Mesenteric fat pad (tissue), 1 donor: Measurements from ENCODE around the gene SLC23A2. TPM values are rescaled to one million over a fixed set of nuclear protein-coding genes. Genes with fewer than 3 reads are reported as not detected.

Experiments
- DNase-seq: peaks from one replicate; pipeline ENCODE4 v3.0.0-alpha.2; 2020; ENCODE audit warnings: low spot score
- total RNA-seq: library from RNA; stranded (reverse); fragmentation: NEBNext Ultra II Directional; extraction: Animal tissue kit (Norgen Biotek cat#: 25700); gene quantifications from one replicate; pipeline ENCODE4 v1.2.1, GENCODE V29; 2021
- donor health status: DM: yes; HTN: yes; CAD: no.

SLC23A2 gene
- total RNA-seq, 1 donor from 2014 or later: 22.2 TPM

GRCh38 chr20:4971064-4971463, 30.2 kb downstream of the SLC23A2 start:
- DNase-seq: no peak

GRCh38 chr20:4967752-4968477, 33.4 kb downstream of the SLC23A2 start:
- DNase-seq: no peak

GRCh38 chr20:4966826-4967751, 34.2 kb downstream of the SLC23A2 start:
- DNase-seq: no peak

DNA sequence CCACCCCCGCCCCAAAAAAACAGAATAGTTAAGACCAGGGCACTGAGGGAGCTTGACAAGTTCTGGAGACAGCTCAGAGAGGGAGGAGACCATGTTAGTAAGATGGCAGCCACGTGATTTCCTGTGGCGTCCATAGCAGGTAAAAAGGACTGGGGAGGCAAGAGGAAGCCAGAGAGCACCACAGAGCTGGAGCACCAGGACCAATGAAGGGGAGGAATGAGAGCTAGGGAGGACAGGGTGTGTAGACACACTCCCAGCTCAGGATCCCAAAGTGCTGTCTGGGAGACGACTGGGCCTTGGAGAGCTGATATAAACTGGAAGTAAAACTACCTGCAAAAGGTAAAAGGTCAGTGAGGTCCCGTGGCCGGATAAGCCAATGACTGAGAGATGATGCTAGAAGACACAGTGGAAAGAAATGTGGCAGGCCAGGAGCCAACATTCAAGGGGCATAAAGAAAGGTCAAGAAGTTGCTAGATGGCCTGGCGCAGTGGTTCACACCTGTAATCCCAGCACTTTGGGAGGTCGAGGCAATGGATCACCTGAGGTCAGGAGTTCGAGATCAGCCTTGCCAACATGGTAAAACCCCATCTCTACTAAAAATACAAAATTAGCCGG, 39.0 kb downstream of the SLC23A2 start:
- DNase-seq: no peak

DNA sequence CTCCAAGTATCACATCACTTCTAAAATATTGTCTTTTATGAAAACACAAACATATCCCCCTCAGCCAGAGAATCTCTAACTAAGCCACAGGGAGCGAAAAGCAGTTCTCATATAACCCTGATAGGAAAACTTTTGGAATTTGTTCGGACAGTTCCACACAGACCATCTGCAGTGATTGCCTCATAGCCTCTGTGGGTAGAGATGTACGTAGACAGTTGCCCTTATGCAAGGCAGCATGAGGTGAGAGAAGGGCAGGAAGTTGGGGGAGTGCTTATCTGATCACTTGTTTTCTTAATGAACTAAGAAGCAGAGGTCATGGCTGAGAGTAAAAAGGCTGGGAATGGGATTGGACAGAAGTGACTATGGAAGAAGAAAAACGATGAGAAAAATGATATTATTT, 39.6 kb downstream of the SLC23A2 start:
- DNase-seq: no peak

DNA sequence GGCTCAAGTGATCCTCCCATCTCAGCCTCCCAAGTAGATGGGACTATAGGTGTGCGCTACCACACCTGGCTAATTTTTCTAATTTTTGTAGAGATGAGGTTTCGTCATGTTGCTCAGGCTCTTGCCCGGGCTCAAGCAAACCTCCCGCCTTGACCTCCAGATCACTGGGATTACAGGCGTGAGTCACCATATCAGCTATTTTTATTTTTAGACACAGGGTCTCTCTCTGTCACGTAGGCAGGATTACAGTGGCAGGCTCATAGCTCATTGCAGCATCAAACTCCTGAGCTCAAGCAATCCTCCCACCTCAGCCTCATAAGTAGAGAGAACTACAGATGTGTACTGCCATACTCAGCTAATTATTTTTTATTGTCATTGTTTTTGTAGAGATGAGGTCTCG, 41.7 kb downstream of the SLC23A2 start:
- DNase-seq: no peak

GRCh38 chr20:4957939-4958362, 43.4 kb downstream of the SLC23A2 start:
- DNase-seq: no peak

GRCh38 chr20:4957187-4957586, 44.1 kb downstream of the SLC23A2 start:
- no peak for DNase-seq

DNA sequence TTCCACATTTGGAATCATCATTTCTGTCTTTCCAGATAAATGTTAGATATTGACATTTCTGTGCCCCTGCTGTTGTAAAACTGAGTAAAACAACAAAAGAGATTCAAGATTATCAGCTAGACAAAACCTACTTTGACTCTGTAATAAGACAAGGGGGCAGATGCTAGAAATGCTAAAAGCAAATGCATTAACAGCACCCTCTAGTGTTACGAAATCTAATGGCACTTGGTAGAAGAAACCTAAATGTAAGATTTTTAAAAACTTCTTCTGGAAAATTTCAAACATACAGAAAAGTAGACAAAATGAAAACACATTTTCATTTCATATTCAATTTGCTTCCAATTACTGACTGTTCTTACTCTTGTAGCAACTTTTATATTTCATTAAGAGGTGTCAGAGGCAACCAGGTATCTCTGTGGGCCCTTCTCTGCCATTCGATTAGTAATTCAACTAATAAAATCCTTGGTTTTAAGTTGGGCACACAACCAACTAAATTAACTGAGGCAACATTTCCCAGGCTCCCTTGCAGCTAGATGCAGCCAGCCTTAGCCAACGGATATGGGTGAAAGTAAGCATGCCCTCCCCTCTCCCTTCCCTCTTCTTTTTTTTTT, 45.0 kb downstream of the SLC23A2 start:
- no peak for DNase-seq

GRCh38 chr20:4953881-4954280, 47.4 kb downstream of the SLC23A2 start:
- DNase-seq: no peak

DNA sequence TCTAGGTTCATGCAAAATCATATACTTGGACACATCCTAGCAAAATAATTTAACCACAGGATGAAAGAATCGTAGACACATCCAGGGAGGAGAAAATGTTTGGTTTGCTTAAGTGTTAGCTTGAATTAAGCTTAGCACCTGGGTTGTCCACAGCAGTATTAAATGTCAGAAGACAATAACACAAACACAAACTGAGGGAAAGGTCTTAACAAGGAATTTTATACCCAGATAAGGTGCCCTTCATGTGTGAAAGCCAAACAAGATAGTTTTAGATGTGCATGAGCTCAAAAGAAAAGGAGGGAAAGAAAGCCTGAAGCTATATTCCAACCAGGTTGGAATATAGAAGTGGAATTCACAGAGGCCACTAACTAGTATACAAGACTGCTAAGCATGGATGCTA, 49.1 kb downstream of the SLC23A2 start:
- DNase-seq: no peak

GRCh38 chr20:4951299-4951698, 50.0 kb downstream of the SLC23A2 start:
- DNase-seq: no peak

- DNase-seq: no peak
Observed at GRCh38 chr20:4950841-4951240, 50.5 kb downstream of the SLC23A2 start.

DNA sequence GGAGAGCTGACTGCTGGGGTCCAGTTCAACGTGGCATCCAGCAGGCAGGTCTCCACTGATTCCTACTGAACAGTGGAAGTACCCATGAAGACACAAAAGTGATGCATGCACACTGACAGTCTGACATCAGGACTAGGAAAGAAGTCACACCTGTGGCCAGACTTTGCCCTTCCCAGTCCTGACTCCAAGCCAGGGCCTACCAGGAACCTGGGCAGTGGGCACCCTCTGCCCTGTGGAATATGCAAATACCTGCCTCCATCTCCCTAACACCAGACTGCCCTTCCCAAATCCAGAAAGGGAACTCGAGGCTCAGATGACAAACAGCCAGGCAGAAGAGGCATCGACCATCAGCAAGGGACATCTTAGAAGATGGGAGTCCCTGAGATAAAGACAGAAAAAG, 50.9 kb downstream of the SLC23A2 start:
- DNase-seq: no peak

DNA sequence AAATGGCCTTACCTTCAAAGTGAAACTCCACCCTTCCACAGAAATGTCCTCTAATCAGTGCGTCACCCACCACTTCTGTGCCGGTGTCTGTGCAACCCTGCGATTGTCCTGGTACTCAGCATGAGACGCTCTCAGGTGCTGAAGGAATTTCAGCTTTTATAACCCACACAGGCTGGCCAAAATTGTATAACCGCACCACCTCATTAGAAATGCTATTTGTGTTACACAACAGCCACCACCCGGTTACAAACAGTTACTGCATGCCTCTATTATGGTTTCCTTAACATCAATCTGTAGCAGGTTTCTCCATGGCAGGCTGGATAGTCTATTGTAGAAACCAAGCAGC, 51.5 kb downstream of the SLC23A2 start:
- DNase-seq: no peak

DNA sequence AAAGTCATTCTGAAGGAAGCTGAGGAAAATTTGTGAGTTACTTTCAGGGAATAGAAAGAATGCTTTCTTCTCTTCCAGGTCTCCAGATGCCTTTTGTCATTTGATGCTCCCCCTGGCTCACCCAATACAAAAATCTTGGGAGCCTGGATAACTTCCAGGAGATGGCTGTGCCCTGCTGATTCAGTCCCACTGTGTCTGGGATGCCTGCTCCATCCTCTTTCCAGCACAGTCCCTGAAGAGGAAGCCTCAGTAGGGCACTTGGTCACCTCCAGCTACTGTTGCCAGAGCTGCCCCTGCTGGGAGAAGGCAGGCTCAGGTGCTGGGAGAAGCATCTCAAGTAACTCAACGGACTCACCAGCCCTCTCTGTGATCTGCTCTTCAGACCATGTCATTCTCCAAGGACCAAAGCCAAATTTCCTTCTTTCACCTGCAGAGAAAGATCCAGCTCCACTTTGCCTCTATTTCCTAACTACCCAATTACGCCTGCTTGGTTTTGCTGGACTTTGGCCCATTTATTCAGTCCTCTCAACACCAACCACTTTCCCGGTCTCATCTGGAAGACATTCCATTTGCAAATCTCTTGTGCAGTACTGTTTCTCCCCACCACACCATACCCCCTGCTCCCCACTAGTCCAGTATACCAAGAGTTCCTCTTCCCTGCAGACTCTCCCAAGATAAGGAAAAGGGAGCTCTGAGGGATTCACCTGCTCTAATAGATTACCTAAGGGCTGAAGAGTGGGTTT, 53.3 kb downstream of the SLC23A2 start:
- DNase-seq: no peak

DNA sequence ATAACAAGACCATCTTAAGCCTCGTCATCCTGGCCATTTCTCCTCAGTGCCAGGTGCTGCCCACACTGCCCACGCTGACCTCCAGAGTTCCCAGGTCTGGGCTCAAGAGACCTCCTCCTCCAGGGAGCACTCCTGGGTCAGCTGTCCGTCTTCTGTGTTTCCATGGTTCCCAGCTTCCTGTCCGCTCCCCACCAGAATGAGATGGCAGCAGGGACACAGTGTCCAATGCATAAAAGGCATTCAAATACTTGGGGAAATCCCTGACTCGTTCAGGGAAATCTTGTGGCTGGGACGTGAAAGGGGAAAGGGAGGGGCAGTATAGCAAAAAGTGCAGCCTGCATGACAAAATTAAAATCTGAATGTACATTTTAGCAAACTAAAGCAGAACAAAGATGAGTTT, 54.3 kb downstream of the SLC23A2 start:
- no peak for DNase-seq

- no peak for DNase-seq
Observed at GRCh38 chr20:4946585-4946984, 54.7 kb downstream of the SLC23A2 start.

- DNase-seq: no peak
Observed at GRCh38 chr20:4944518-4945313, 56.6 kb downstream of the SLC23A2 start.

DNA sequence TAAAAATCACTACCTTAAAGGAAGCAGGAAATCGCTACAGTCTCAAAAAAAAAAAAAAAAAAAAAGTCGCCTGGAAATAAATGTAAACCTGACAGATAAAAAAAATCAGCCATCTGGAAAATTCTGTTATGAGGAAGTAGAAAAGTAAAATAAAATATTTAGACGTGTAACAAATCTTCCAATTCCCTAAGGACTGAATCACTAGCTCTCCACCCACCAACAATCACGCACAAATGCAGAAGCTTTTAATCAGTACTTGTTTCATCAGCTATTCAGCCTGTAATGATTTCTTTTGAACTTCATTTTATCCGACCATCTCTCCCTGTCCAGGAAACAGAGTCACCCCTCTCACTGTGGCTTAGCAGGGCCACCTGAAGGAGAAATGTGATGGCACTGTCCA, 59.0 kb downstream of the SLC23A2 start:
- DNase-seq: no peak
